GM12878 (cell line): ENCODE data around the gene DACH1. TPM values are rescaled to one million over a fixed set of nuclear protein-coding genes. Genes with fewer than 3 reads are reported as not detected.

Source experiments
- ATAC-seq: fragments of 200-7000 bp; cut with Tn5 transposase; 3 replicates; pipeline ENCODE4 v1.9.1; 2020; ENCODE audit warnings: mild to moderate bottlenecking, moderate library complexity
- BruUV-seq: library from RNA; stranded (reverse); fragments of 400-500 nt; replicated peaks from 2 replicates; lab custom pipeline; 2021; lab: Mats Ljungman, UMichigan
- CTCF ChIA-PET: fragments of 300-600 bp; sonication (Branson Sonifier 250); formaldehyde crosslinking; extraction: SDS; loops from one replicate; lab custom pipeline; 2021; ENCODE audit warnings: inconsistent platforms; lab: Yijun Ruan, JAX
- POLR2A ChIA-PET: fragments of 350-600 bp; formaldehyde crosslinking; extraction: SDS; loops from one replicate; lab custom pipeline; 2021; ENCODE audit warnings: inconsistent platforms; lab: Charles Lee
- RAD21 ChIA-PET: fragments of 300-600 bp; sonication (Branson Sonifier 250); formaldehyde crosslinking; loops from one replicate; lab custom pipeline; 2023; ENCODE audit warnings: antibody characterized with exemption; ENCODE audit not compliant: unreplicated experiment; lab: Charles Lee
- SMC1A ChIA-PET: fragments of 300-600 bp; sonication (Branson Sonifier 250); formaldehyde crosslinking; loops from one replicate; lab custom pipeline; 2023; ENCODE audit not compliant: unreplicated experiment, uncharacterized antibody; lab: Charles Lee
- DNase-seq: peaks from one replicate; pipeline ENCODE4 v3.0.0-alpha.2; 2011; ENCODE audit warnings: low read depth, low spot score
- FAIRE-seq: peaks from 3 replicates; lab custom pipeline; 2011; peaks lifted over from hg19 to GRCh38; lab: Jason Lieb, UNC
- H2AFZ ChIP-seq: 2 replicates; pipeline ENCODE4 v1.6.0; 2011; ENCODE audit warnings: low read depth, low read length, control low read depth; ENCODE audit not compliant: control insufficient read depth
- H3K27ac ChIP-seq: 2 replicates; pipeline ENCODE4 v1.5.1; 2011; ENCODE audit warnings: control low read depth; ENCODE audit not compliant: control insufficient read depth, insufficient read depth
- H3K27me3 ChIP-seq, 2 experiments: replicated peaks in 1 of 2; 2 replicates each; pipeline versions ENCODE4 v1.6.0 to v1.6.1; 2011; ENCODE audit warnings: low read length in 1 of 2; ENCODE audit not compliant: control insufficient read depth in 2 of 2, insufficient read depth in 2 of 2
- H3K36me3 ChIP-seq, 2 experiments: 2 replicates each; pipeline ENCODE4 v1.5.1; 2011; ENCODE audit warnings: low read length in 1 of 2; ENCODE audit not compliant: control insufficient read depth in 2 of 2, insufficient read depth in 2 of 2
- H3K4me1 ChIP-seq: 2 replicates; pipeline ENCODE4 v1.6.1; 2011; ENCODE audit warnings: mild to moderate bottlenecking, low read length, moderate library complexity, mixed read lengths; ENCODE audit not compliant: control insufficient read depth, insufficient read depth
- H3K4me2 ChIP-seq: 2 replicates; pipeline ENCODE4 v1.6.0; 2011; ENCODE audit warnings: control low read depth; ENCODE audit not compliant: control insufficient read depth, insufficient read depth
- H3K4me3 ChIP-seq: fragments of 200-600 bp; sonication (generic); 2 replicates; pipeline ENCODE4 v1.5.1; 2016
- H3K79me2 ChIP-seq: 2 replicates; pipeline ENCODE4 v1.6.0; 2011; ENCODE audit warnings: low read length; ENCODE audit not compliant: control insufficient read depth, insufficient read depth
- H3K9ac ChIP-seq: 2 replicates; pipeline ENCODE4 v1.8.0; 2011; ENCODE audit warnings: low read length, control low read depth, mixed read lengths; ENCODE audit not compliant: control insufficient read depth, insufficient read depth
- H3K9me3 ChIP-seq: replicated peaks from 3 replicates; pipeline ENCODE4 v1.5.1; 2011; ENCODE audit warnings: mild to moderate bottlenecking, low read length; ENCODE audit not compliant: control insufficient read depth, insufficient read depth
- H4K20me1 ChIP-seq: 2 replicates; pipeline ENCODE4 v1.6.0; 2011; ENCODE audit not compliant: control insufficient read depth, insufficient read depth
- KAT2A ChIP-seq: conservative IDR thresholded peaks from 2 replicates; pipeline ENCODE4 v1.6.1; 2011; ENCODE audit warnings: low read depth, low read length; ENCODE audit not compliant: control insufficient read depth
- MYB ChIP-seq: fragments of 150-350 bp; IDR thresholded peaks from 2 replicates; pipeline ENCODE4 v1.6.1; 2014; ENCODE audit warnings: mild to moderate bottlenecking, low read depth, low read length, borderline replicate concordance
- POLR2AphosphoS2 ChIP-seq: IDR thresholded peaks from 2 replicates; pipeline ENCODE4 v1.6.1; 2011; ENCODE audit warnings: low read depth, mild to moderate bottlenecking, low read length, improper control_type of control experiment, moderate library complexity
- ZBTB4 ChIP-seq: fragments of 450-650 bp; formaldehyde crosslinking; IDR thresholded peaks from 2 replicates; pipeline ENCODE4 v1.4.0; 2022; ENCODE audit warnings: mild to moderate bottlenecking, moderate library complexity
- WGBS: methylation state at CpG from one replicate; pipeline ENCODE4 v1.1.6; 2016; ENCODE audit warnings: low lambda C conversion rate; ENCODE audit not compliant: insufficient replicate concordance, insufficient coverage; ENCODE audit errors: missing lambda C conversion rate; 5-methylcytosine and 5-hydroxymethylcytosine counted together
- in situ Hi-C: fragments of 300-500 bp; cut with MboI; formaldehyde crosslinking; loops from 9 replicates; pipeline ENCODE4 v1.14.3; 2018; ENCODE audit warnings: mixed read lengths
- intact Hi-C: fragments of 100-400 bp; cut with micrococcal nuclease; formaldehyde crosslinking; loops from one replicate; pipeline ENCODE4 v1.14.2; 2022; ENCODE audit not compliant: unreplicated experiment
- polyA plus RNA-seq, 11 experiments: library from polyadenylated mRNA; depleted of rRNA in 4 of 11; unstranded in 6 of 11; stranded (reverse) in 5 of 11; fragments of >200 nt; fragmentation: Nextera tagmentation in 4 of 11; fragmentation: Illumina TruSeq in 1 of 11; extraction: Ambion mirVana in 4 of 11; extraction: Trizol in 1 of 11; gene quantifications; 1 replicate in 1 of 11; 2 replicates in 10 of 11; pipeline versions ENCODE4 v1.2.1 to v1.2.3, GENCODE V29; 2011 to 2016; ENCODE audit warnings: inconsistent platforms in 2 of 11, missing spikeins in 2 of 11, low read depth in 1 of 11
- total RNA-seq, 4 experiments: library from RNA; depleted of rRNA in 3 of 4; stranded (reverse); fragments of >200 nt in 3 of 4; fragmentation: Illumina TruSeq in 1 of 4; extraction: Trizol in 1 of 4; gene quantifications; 2 replicates each; pipeline versions ENCODE4 v1.2.1 to v1.2.3, GENCODE V29; 2013 to 2021

Gene DACH1
- total and polyA plus RNA-seq, 10 of the 15 experiments (the other 5 are each of a cell fraction or from before 2014, with no cell fraction given): 0.05 TPM; not detected in 9

DNA sequence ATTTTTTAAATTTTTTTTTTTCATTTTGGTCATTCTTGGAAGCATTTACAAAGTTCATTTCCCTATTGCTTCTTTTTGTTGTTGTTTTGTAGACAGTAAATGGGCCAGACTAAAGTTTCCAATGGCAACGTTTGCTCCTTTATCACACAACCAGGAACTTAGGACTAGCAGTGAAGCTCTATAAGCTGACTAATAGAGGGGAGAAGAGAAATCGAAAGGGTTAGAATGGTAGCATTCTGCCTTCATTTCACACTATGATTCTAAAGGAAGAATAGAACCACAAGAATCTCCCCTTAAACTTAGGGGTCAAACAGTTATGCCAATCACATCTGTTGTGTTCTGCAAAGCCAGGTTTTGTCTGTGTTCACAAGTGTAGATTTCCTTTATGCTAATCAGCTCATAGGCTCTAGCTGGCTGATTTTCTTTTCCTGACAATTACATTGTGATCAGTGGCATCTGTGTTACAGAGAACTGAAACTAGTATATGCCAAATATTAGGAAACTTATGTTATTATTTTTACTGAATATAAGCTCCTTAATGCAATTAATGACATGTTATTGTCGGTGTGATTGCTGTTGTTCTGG lies 467.3 kb downstream of the DACH1 start:
- BruUV-seq: no TSS peak
- no peak overlapping the region for H3K9ac ChIP-seq
- no peak for TF ChIP-seq ZBTB4 (CRISPR knock-in tag)
- TF ChIP-seq POLR2AphosphoS2: no peak
- no peak for TF ChIP-seq KAT2A
- TF ChIP-seq MYB: no peak
- TF ChIP-seq, all 136 proteins: peak for 0
- H3K79me2 ChIP-seq: no peaks in the 10 kb centered on the region
- ChIA-PET POLR2A (no interaction called here), CTCF (interaction anchor here (0.6 kb wide), 1 partner anchor 9 kb away, joined by 3 read pairs; no protein-coding TSS in a partner anchor), SMC1A (interaction anchor here (0.6 to 1.2 kb wide), 2 partner anchors 20 to 90 kb away, joined by 3 to 4 read pairs; no protein-coding TSS in a partner anchor), RAD21 (interaction anchor here (1.0 kb wide), 1 partner anchor 40 kb away, joined by 3 read pairs; no protein-coding TSS in a partner anchor)
- H3K27me3 ChIP-seq: no peaks in the 10 kb centered on the region
- H3K4me2 ChIP-seq: no peak overlapping the region
- 22% methylated on average over 3 of the region's 3 CpGs for WGBS
- FAIRE-seq (no peak), DNase-seq (no peak), ATAC-seq (no peak)
- intact Hi-C loops: no loop called here
- in situ Hi-C loops: no loop called here
- H3K4me3 ChIP-seq: no peak overlapping the region
- H4K20me1 ChIP-seq: no peaks in the 10 kb centered on the region
- H3K36me3 ChIP-seq: no peaks in the 10 kb centered on the region
- no peaks in the 10 kb centered on the region for H3K4me1 ChIP-seq
- no peak overlapping the region for H2AFZ ChIP-seq
- H3K27ac ChIP-seq: no peak overlapping the region
- H3K9me3 ChIP-seq: no peaks in the 10 kb centered on the region
